ACHN (cell line): ENCODE data around the gene SRRM4.
"Not testable (repeated sequence)": the region's sequence is repeated elsewhere in the genome, so short reads cannot be mapped to it uniquely, and the experiment has no call there.

Experiments
- DNase-seq: peaks from one replicate; pipeline ENCODE4 v3.0.0-alpha.2; 2015
- in situ Hi-C: cut with HindIII; loops from 2 replicates; pipeline ENCODE4 v1.10.0; 2017; ENCODE audit warnings: low sequenced_read_pairs, low pct_ligation_motif_present, low pct_unique_long_range_greater_than_20kb

SRRM4 gene

GRCh38 chr12:119100933-119101332, 119.6 kb downstream of the SRRM4 start:
- no peak for DNase-seq
- in situ Hi-C loops, result no loop called here

- in situ Hi-C loops, result no loop called here
- no peak for DNase-seq
These were observed 120.9 kb downstream of the SRRM4 start for GRCh38 chr12:119102274-119102673.

- in situ Hi-C loops, result no loop called here
- no peak for DNase-seq
These were observed 121.4 kb downstream of the SRRM4 start for GRCh38 chr12:119102714-119103113.

GRCh38 chr12:119104969-119105368, 123.6 kb downstream of the SRRM4 start:
- DNase-seq, result not testable (repeated sequence)

GRCh38 chr12:119113496-119113986, 132.2 kb downstream of the SRRM4 start:
- in situ Hi-C loops, result no loop called here
- DNase-seq, result no peak

More at GRCh38 chr12:119104969-119105368, 123.6 kb downstream of the SRRM4 start:
- in situ Hi-C loops, result not testable (repeated sequence)

- in situ Hi-C loops, result no loop called here
- DNase-seq, result no peak
These were observed 133.0 kb downstream of the SRRM4 start for GRCh38 chr12:119114294-119114693.

- peak; percentile 66 for DNase-seq
- in situ Hi-C loops, result no loop called here
These were observed 134.1 kb downstream of the SRRM4 start for GRCh38 chr12:119115296-119115905.

- in situ Hi-C loops, result no loop called here
These were observed 136.6 kb downstream of the SRRM4 start for GRCh38 chr12:119117936-119118335.

GRCh38 chr12:119118625-119119024, 137.3 kb downstream of the SRRM4 start:
- in situ Hi-C loops, result no loop called here
- no peak for DNase-seq

More at GRCh38 chr12:119117936-119118335, 136.6 kb downstream of the SRRM4 start:
- no peak for DNase-seq

GRCh38 chr12:119122047-119122446, 140.7 kb downstream of the SRRM4 start:
- in situ Hi-C loops, result no loop called here
- no peak for DNase-seq

GRCh38 chr12:119122751-119123150, 141.4 kb downstream of the SRRM4 start:
- in situ Hi-C loops, result no loop called here
- no peak for DNase-seq

- DNase-seq, result no peak
- in situ Hi-C loops, result no loop called here
These were observed 147.2 kb downstream of the SRRM4 start for GRCh38 chr12:119128527-119128926.

- in situ Hi-C loops, result no loop called here
- no peak for DNase-seq
These were observed 148.6 kb downstream of the SRRM4 start for GRCh38 chr12:119129827-119130434.

- no peak for DNase-seq
- in situ Hi-C loops, result no loop called here
These were observed 149.2 kb downstream of the SRRM4 start for GRCh38 chr12:119130523-119130922.

- DNase-seq, result no peak
- in situ Hi-C loops, result no loop called here
These were observed 153.1 kb downstream of the SRRM4 start for GRCh38 chr12:119134284-119135072.

- in situ Hi-C loops, result no loop called here
These were observed 155.6 kb downstream of the SRRM4 start for GRCh38 chr12:119136811-119137410.

GRCh38 chr12:119139448-119139847, 158.1 kb downstream of the SRRM4 start:
- no peak for DNase-seq
- in situ Hi-C loops, result no loop called here

More at GRCh38 chr12:119136811-119137410, 155.6 kb downstream of the SRRM4 start:
- no peak for DNase-seq

GRCh38 chr12:119145367-119145766, 164.0 kb downstream of the SRRM4 start:
- no peak for DNase-seq
- in situ Hi-C loops, result no loop called here

GRCh38 chr12:119147847-119148448, 166.6 kb downstream of the SRRM4 start:
- in situ Hi-C loops, result no loop called here

More at GRCh38 chr12:119147847-119148448, 166.6 kb downstream of the SRRM4 start:
- no peak for DNase-seq
